Urothelium cell line (cell line): Measurements from ENCODE around the gene RANBP9.

Experiments
- DNase-seq: peaks from one replicate; pipeline ENCODE4 v3.0.0; 2011; ENCODE audit warnings: low spot score, mixed read lengths
- FAIRE-seq: peaks from 2 replicates; lab custom pipeline; 2011; peaks lifted over from hg19 to GRCh38; lab: Jason Lieb, UNC

The RANBP9 gene

DNA sequence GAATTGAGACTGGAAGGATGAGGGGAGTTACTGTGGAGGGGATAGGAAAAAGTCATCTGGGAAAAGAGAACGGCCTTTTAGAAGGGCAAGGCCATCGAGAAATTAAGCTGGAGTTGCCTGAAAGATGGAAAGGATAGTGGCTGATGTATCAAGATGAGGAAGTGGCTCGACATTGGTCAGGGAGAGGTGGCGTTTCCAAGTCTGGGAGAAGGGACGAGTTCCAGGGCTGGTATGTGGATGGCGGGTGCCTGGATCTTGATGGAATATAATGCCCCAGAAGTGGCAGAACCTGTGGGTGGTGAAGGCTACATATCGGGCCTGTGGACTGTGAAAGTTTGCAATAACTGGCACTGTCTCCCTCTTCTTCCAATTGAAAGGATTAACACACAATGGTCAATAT, 139.4 kb downstream of the RANBP9 start:
- FAIRE-seq (no peak), DNase-seq (no peak)
